Body of pancreas (tissue), 4 donors: ENCODE results near the gene NDC80. TPM values are rescaled to one million over a fixed set of nuclear protein-coding genes. Genes with fewer than 3 reads are reported as not detected.
A peak's percentile ranks its signal among the peaks of the same experiment; 100 is the strongest.

Experiments
- ATAC-seq: fragments of 150-250 bp; one replicate; pipeline ENCODE4 v1.9.1; 2016
- DNase-seq, 4 donors: peaks; one replicate each; pipeline ENCODE4 v3.0.0-alpha.2; 2019
- H3K27ac ChIP-seq, 4 donors: fragments of 200-600 bp; sonication (generic); 1 replicate in 3 of 4; 2 replicates in 1 of 4; pipeline versions ENCODE4 v1.5.1 to v1.6.1; 2016 to 2019; ENCODE audit warnings: mild to moderate bottlenecking in 1 of 4, mixed read lengths in 1 of 4, moderate library complexity in 1 of 4
- H3K27me3 ChIP-seq, 2 donors: fragments of 200-600 bp; sonication (generic); one replicate each; pipeline ENCODE4 v1.6.0; 2016; ENCODE audit warnings: mild to moderate bottlenecking in 1 of 2
- H3K36me3 ChIP-seq, 2 donors: fragments of 200-600 bp; sonication (generic); replicated peaks in 1 of 2; 2 replicates each; pipeline ENCODE4 v1.5.1; 2016; ENCODE audit warnings: low read depth in 2 of 2; ENCODE audit not compliant: insufficient read depth in 1 of 2
- H3K4me1 ChIP-seq: fragments of 200-600 bp; sonication (generic); one replicate; pipeline ENCODE4 v1.6.0; 2016
- H3K4me3 ChIP-seq, 2 donors: fragments of 200-600 bp; sonication (generic); 1 replicate in 1 of 2; 2 replicates in 1 of 2; pipeline ENCODE4 v1.5.1; 2016 to 2019
- H3K9me3 ChIP-seq, 3 donors: fragments of 200-600 bp; sonication (generic); 1 replicate in 2 of 3; 2 replicates in 1 of 3; pipeline ENCODE4 v1.5.1; 2016
- POLR2A ChIP-seq, 3 donors: fragments of 450-650 bp; IDR thresholded peaks; one replicate each; pipeline ENCODE4 v1.6.1; 2016; ENCODE audit warnings: antibody characterized with exemption in 3 of 3, mild to moderate bottlenecking in 2 of 3
- WGBS, 2 donors: methylation state at CpG; one replicate each; pipeline ENCODE4 v1.1.5; 2017; 5-methylcytosine and 5-hydroxymethylcytosine counted together
- intact Hi-C: fragments of 100-400 bp; cut with DNase I; formaldehyde crosslinking; loops from one replicate; pipeline ENCODE4 v1.15.1; 2023
- total RNA-seq, 2 donors: library from RNA; depleted of rRNA; stranded (reverse); fragments of >200 nt; gene quantifications; one replicate each; pipeline ENCODE4 v1.1.0, GENCODE V29; 2016
- TF ChIP-seq, protein P1 (sequence below), 7 experiments: fragments of 450-650 bp in 4 of 7; fragments of 200-600 bp in 3 of 7; sonication (generic) in 3 of 7; IDR thresholded peaks; one replicate each; pipeline ENCODE4 v1.5.1; 2016 to 2019; ENCODE audit warnings: antibody characterized with exemption in 7 of 7

The NDC80 gene
- total RNA-seq, 2 donors from 2014 or later, result not detected

DNA sequence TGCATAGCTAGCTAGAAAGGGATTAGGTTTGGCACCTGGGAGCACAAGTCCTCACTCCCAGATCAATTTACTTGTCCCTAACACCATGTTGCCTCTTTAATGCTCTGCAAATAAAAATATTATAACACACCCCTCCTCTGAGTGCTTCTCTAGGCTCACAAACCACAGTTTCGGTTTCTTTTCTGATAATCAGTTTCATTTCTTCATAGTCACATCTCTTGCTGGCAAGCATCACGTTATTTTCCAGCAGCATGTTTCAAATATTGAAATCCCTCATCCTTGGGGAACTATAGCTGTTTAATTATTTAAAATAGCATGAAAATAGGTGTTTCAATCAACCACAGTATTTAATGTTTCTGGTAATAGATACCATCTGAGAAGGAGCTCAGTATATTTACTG is 70.3 kb downstream of the NDC80 start:
- DNase-seq, result no peak
- Histone ChIP-seq H3K4me1 (no peaks in the 10 kb centered on the region), H3K9me3 (no peaks in the 10 kb centered on the region), H3K36me3 (no peaks in the 10 kb centered on the region), H3K27ac (peak overlapping the region in 1 of 4 donors; percentile 7), H3K27me3 (no peaks in the 10 kb centered on the region), H3K4me3 (no peak overlapping the region)
- TF ChIP-seq, protein P1, sequence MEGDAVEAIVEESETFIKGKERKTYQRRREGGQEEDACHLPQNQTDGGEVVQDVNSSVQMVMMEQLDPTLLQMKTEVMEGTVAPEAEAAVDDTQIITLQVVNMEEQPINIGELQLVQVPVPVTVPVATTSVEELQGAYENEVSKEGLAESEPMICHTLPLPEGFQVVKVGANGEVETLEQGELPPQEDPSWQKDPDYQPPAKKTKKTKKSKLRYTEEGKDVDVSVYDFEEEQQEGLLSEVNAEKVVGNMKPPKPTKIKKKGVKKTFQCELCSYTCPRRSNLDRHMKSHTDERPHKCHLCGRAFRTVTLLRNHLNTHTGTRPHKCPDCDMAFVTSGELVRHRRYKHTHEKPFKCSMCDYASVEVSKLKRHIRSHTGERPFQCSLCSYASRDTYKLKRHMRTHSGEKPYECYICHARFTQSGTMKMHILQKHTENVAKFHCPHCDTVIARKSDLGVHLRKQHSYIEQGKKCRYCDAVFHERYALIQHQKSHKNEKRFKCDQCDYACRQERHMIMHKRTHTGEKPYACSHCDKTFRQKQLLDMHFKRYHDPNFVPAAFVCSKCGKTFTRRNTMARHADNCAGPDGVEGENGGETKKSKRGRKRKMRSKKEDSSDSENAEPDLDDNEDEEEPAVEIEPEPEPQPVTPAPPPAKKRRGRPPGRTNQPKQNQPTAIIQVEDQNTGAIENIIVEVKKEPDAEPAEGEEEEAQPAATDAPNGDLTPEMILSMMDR (IDR thresholded peaks at IDR 0.05), result no peak
- no peak for TF ChIP-seq POLR2A (IDR thresholded peaks at IDR 0.05)
- 8 to 24% methylated on average over 2 of the region's 2 CpGs for WGBS, 2 donors
- intact Hi-C loops, result no loop called here
- ATAC-seq, result no peak

DNA sequence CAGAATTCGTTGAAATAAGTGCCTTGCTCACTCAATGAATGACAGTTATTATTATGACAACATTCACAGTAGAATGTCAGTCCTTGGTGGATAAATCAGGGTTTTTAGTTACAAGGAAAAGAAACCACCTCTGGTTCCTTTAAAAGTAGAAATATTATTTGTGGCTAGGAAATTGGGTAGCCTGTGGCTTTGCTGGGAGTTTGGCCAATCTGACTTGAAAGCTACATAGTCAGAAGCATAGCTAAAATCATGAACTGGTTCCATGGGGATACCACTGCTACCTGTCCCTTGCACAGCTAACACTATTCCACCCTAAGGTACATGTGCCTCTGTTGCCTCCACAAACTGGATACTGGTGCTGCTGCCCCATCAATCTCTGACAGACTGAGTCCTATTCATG is 71.4 kb downstream of the NDC80 start:
- Histone ChIP-seq H3K4me1 (no peaks in the 10 kb centered on the region), H3K27ac (no peak overlapping the region), H3K9me3 (no peaks in the 10 kb centered on the region), H3K36me3 (no peaks in the 10 kb centered on the region), H3K4me3 (no peak overlapping the region), H3K27me3 (no peaks in the 10 kb centered on the region)
- no peak for DNase-seq
- TF ChIP-seq, protein P1 (IDR thresholded peaks at IDR 0.05), result no peak
- TF ChIP-seq POLR2A (IDR thresholded peaks at IDR 0.05), result no peak
- WGBS, 2 donors, result 59 to 65% methylated on average over 1 of the region's 1 CpG
- intact Hi-C loops, result no loop called here
- no peak for ATAC-seq

DNA sequence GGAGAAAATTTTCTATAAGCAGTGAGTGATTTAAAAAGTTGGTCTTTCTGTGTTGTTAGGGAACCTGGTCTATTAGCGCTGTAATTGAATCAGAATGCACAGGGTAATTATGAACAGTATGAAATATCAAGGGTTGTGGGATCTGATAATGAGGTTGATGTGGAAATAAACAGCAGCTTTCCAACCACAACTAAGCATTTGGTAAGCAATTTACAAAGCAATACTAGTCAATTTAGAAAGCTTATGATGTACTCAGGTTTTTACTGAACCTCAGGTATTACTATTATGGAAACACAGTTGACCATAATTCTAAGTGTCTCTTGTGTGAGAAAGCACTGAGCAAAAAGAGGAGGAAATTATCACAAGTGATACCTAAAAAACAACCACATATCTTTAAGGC is 73.2 kb downstream of the NDC80 start:
- DNase-seq, result no peak
- 88 to 95% methylated on average over 1 of the region's 1 CpG for WGBS, 2 donors
- H3K9me3 ChIP-seq, result no peaks in the 10 kb centered on the region
- no peak overlapping the region for H3K4me3 ChIP-seq
- TF ChIP-seq POLR2A (IDR thresholded peaks at IDR 0.05), result no peak
- TF ChIP-seq, protein P1 (IDR thresholded peaks at IDR 0.05), result no peak
- H3K4me1 ChIP-seq, result no peaks in the 10 kb centered on the region
- no peak for ATAC-seq
- H3K27ac ChIP-seq, result no peak overlapping the region
- H3K27me3 ChIP-seq, result no peaks in the 10 kb centered on the region
- H3K36me3 ChIP-seq, result no peaks in the 10 kb centered on the region
- intact Hi-C loops, result no loop called here

DNA sequence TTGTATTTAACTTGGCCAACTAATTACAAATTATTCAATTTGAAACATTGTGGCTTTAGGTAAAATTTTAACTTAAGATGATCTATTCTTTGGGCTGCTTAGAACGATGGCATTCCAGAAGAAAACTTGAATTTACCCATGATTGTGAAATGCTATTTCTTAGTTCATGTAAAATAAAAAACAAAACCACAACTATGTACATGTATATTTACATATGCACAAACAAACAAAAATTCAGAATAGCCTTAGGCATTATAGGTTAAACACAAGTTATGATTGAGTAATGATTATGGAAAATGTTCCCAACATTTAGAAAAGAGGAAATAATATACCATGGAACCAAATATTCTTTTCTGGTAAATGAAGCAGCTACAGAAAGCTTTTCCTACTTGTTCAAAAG is 80.6 kb downstream of the NDC80 start:
- intact Hi-C loops, result no loop called here
- TF ChIP-seq POLR2A (IDR thresholded peaks at IDR 0.05), result no peak
- TF ChIP-seq, protein P1 (IDR thresholded peaks at IDR 0.05), result no peak
- DNase-seq (no peak), ATAC-seq (no peak)
- H3K9me3 ChIP-seq, result no peaks in the 10 kb centered on the region
- H3K4me3 ChIP-seq, result no peak overlapping the region
- 70 to 79% methylated on average over 1 of the region's 1 CpG for WGBS, 2 donors
- no peaks in the 10 kb centered on the region for H3K36me3 ChIP-seq
- H3K4me1 ChIP-seq, result peaks cover 5% of the 10 kb centered on the region
- no peaks in the 10 kb centered on the region for H3K27me3 ChIP-seq
- no peak overlapping the region for H3K27ac ChIP-seq

DNA sequence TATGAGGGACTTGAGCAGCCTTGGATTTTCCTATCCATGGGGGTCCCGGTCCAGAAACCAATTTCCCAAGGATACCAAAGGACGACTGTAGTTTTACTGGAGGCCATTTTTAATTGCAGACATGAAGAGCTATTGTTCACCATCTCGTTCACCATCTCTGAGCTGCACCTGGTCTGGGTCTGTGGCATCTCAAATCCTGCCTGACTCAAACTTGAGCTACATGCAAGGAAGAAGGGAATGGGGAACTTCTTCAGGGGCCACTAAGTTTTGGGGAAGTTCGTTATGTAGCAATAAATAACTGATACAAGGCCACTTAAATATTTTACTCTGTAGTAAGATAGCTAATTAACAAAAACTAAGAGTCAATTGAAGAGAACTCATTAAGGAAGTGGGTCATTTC is 82.1 kb downstream of the NDC80 start:
- intact Hi-C loops, result no loop called here
- H3K4me3 ChIP-seq, result no peak overlapping the region
- no peaks in the 10 kb centered on the region for H3K9me3 ChIP-seq
- no peaks in the 10 kb centered on the region for H3K36me3 ChIP-seq
- peaks cover 14% of the 10 kb centered on the region for H3K4me1 ChIP-seq
- DNase-seq, result no peak
- H3K27ac ChIP-seq, result no peak overlapping the region
- H3K27me3 ChIP-seq, result no peaks in the 10 kb centered on the region
- whole genome bisulfite sequencing, 2 donors, result 77 to 83% methylated on average over 4 of the region's 4 CpGs
- no peak for ATAC-seq
- no peak for TF ChIP-seq POLR2A (IDR thresholded peaks at IDR 0.05)
- TF ChIP-seq, protein P1 (IDR thresholded peaks at IDR 0.05), result no peak
